KBM-7 (cell line): ENCODE results near the gene FAM81A.
"Not testable (repeated sequence)": the region's sequence is repeated elsewhere in the genome, so short reads cannot be mapped to it uniquely, and the experiment has no call there.

Source experiments
- DNase-seq: peaks from one replicate; pipeline ENCODE4 v3.0.0-alpha.2; 2015
- in situ Hi-C: fragments of 300-500 bp; cut with MboI; formaldehyde crosslinking; loops from 2 replicates; pipeline ENCODE4 v1.14.3; 2020; ENCODE audit warnings: low sequenced_read_pairs, low pct_unique_long_range_greater_than_20kb, mixed read lengths

FAM81A gene

GRCh38 chr15:59457103-59457502, 19.1 kb downstream of the FAM81A start:
- DNase-seq: no peak
- in situ Hi-C loops: no loop called here

GRCh38 chr15:59461521-59461920, 23.5 kb downstream of the FAM81A start:
- in situ Hi-C loops: no loop called here

GRCh38 chr15:59473226-59473625, 35.2 kb downstream of the FAM81A start:
- in situ Hi-C loops: no loop called here
- peak; percentile 28 for DNase-seq

More at GRCh38 chr15:59461521-59461920, 23.5 kb downstream of the FAM81A start:
- DNase-seq: no peak

- DNase-seq: not testable (repeated sequence)
- in situ Hi-C loops: loop anchor here (25.0 kb wide), 1 partner anchor 513 kb away; no protein-coding TSS in a partner anchor
Measured at GRCh38 chr15:59475161-59475560, 37.2 kb downstream of the FAM81A start.

GRCh38 chr15:59484399-59484798, 46.4 kb downstream of the FAM81A start:
- in situ Hi-C loops: loop anchor here (25.0 kb wide), 1 partner anchor 522 kb away; no protein-coding TSS in a partner anchor
- no peak for DNase-seq

GRCh38 chr15:59485036-59485435, 47.0 kb downstream of the FAM81A start:
- DNase-seq: no peak
- in situ Hi-C loops: loop anchor here (25.0 kb wide), 1 partner anchor 523 kb away; no protein-coding TSS in a partner anchor

- in situ Hi-C loops: loop anchor here (25.0 kb wide), 1 partner anchor 527 kb away; no protein-coding TSS in a partner anchor
- DNase-seq: not testable (repeated sequence)
Measured at GRCh38 chr15:59489485-59489884, 51.5 kb downstream of the FAM81A start.

GRCh38 chr15:59491062-59491461, 53.1 kb downstream of the FAM81A start:
- in situ Hi-C loops: loop anchor here (25.0 kb wide), 1 partner anchor 529 kb away; no protein-coding TSS in a partner anchor
- DNase-seq: no peak

- in situ Hi-C loops: loop anchor here (25.0 kb wide), 1 partner anchor 530 kb away; no protein-coding TSS in a partner anchor
- DNase-seq: peak; percentile 69
Measured at GRCh38 chr15:59492389-59493377, 54.7 kb downstream of the FAM81A start.

GRCh38 chr15:59501597-59501996, 63.6 kb downstream of the FAM81A start:
- in situ Hi-C loops: no loop called here
- peak; percentile 30 for DNase-seq

GRCh38 chr15:59515190-59515589, 77.2 kb downstream of the FAM81A start:
- no peak for DNase-seq
- in situ Hi-C loops: no loop called here

- DNase-seq: no peak
- in situ Hi-C loops: no loop called here
Measured at GRCh38 chr15:59516655-59517461, 78.9 kb downstream of the FAM81A start.

- in situ Hi-C loops: no loop called here
- DNase-seq: no peak
Measured at GRCh38 chr15:59519329-59519728, 81.3 kb downstream of the FAM81A start.

GRCh38 chr15:59521443-59521842, 83.5 kb downstream of the FAM81A start:
- DNase-seq: no peak
- in situ Hi-C loops: no loop called here

GRCh38 chr15:59522988-59523461, 85.0 kb downstream of the FAM81A start:
- DNase-seq: no peak
- in situ Hi-C loops: no loop called here

- in situ Hi-C loops: no loop called here
Measured at GRCh38 chr15:59523702-59524101, 85.7 kb downstream of the FAM81A start.

GRCh38 chr15:59524331-59524731, 86.3 kb downstream of the FAM81A start:
- DNase-seq: no peak
- in situ Hi-C loops: no loop called here

More at GRCh38 chr15:59523702-59524101, 85.7 kb downstream of the FAM81A start:
- no peak for DNase-seq

- in situ Hi-C loops: loop anchor here (25.0 kb wide), 1 partner anchor 111 kb away; no protein-coding TSS in a partner anchor
- not testable (repeated sequence) for DNase-seq
Measured at GRCh38 chr15:59526466-59526865, 88.5 kb downstream of the FAM81A start.

GRCh38 chr15:59528429-59528828, 90.4 kb downstream of the FAM81A start:
- in situ Hi-C loops: loop anchor here (25.0 kb wide), 1 partner anchor 109 kb away; no protein-coding TSS in a partner anchor
- no peak for DNase-seq
